Calu3 (cell line): ENCODE measurements around the gene GIMAP8. TPM values are rescaled to one million over a fixed set of nuclear protein-coding genes. Genes with fewer than 3 reads are reported as not detected.

Source experiments
- BruUV-seq: library from RNA; stranded (reverse); fragments of 400-500 nt; replicated peaks from 2 replicates; lab custom pipeline; 2021; lab: Mats Ljungman, UMichigan
- CTCF ChIA-PET: fragments of 300-600 bp; sonication (Branson Sonifier 250); formaldehyde crosslinking; loops from one replicate; lab custom pipeline; 2022; ENCODE audit warnings: antibody characterized with exemption; lab: Charles Lee
- DNase-seq: peaks from one replicate; pipeline ENCODE4 v3.0.0; 2022
- H3K27ac Mint-ChIP-seq: one replicate; pipeline ENCODE4 v1.8.0; 2022; ENCODE audit warnings: mixed read lengths; ENCODE audit not compliant: unreplicated experiment
- H3K27me3 Mint-ChIP-seq: one replicate; pipeline ENCODE4 v1.8.0; 2022; ENCODE audit warnings: mixed read lengths; ENCODE audit not compliant: unreplicated experiment
- H3K36me3 Mint-ChIP-seq: one replicate; pipeline ENCODE4 v1.8.0; 2022; ENCODE audit warnings: mild to moderate bottlenecking, moderate library complexity, mixed read lengths; ENCODE audit not compliant: insufficient read depth, unreplicated experiment
- H3K4me1 Mint-ChIP-seq: one replicate; pipeline ENCODE4 v1.8.0; 2022; ENCODE audit warnings: mild to moderate bottlenecking, low read depth, mixed read lengths; ENCODE audit not compliant: unreplicated experiment
- H3K4me3 Mint-ChIP-seq: one replicate; pipeline ENCODE4 v1.8.0; 2022; ENCODE audit warnings: mild to moderate bottlenecking, low read depth, moderate library complexity, mixed read lengths; ENCODE audit not compliant: unreplicated experiment
- H3K9me3 Mint-ChIP-seq: one replicate; pipeline ENCODE4 v1.8.0; 2022; ENCODE audit warnings: low read depth, mixed read lengths; ENCODE audit not compliant: unreplicated experiment
- intact Hi-C: fragments of 100-400 bp; cut with micrococcal nuclease; formaldehyde crosslinking; loops from one replicate; pipeline ENCODE4 v1.10.0; 2022; ENCODE audit not compliant: unreplicated experiment
- total RNA-seq: library from RNA; stranded (reverse); gene quantifications from 2 replicates; pipeline ENCODE4 v1.2.3, GENCODE V29; 2022
- TF ChIP-seq, protein P1 (sequence below): fragments of 200-600 bp; IDR thresholded peaks from one replicate; pipeline ENCODE4 v1.8.0; 2022; ENCODE audit warnings: antibody characterized with exemption; ENCODE audit not compliant: unreplicated experiment

GIMAP8 gene
- total RNA-seq, 1 experiment from 2014 or later, result not detected

DNA sequence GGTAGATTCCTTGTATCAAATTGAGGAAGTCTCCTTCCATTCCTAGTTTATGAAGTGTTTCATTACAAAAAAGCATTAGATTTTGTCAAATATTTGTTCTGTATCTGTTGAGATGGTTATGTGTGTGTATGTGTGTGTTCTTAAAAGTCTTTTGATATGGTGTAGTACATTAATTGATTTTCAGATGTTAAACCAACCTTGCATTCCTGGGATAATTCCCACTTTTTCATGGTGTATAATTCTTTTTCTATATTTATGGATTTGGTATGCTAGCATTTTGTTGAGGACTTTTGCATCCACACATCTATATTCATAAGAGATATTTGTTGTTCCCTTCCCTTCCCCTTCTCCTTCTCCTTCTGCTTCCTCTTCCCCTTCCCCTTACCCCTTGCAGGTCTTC is 8.9 kb upstream of the GIMAP8 start:
- Mint-ChIP-seq H3K4me1 (no peaks in the 10 kb centered on the region), H3K4me3 (no peak overlapping the region), H3K36me3 (peaks cover 4% of the 10 kb centered on the region), H3K27me3 (peaks cover 25% of the 10 kb centered on the region), H3K27ac (no peak overlapping the region), H3K9me3 (peaks cover 8% of the 10 kb centered on the region)
- no TSS peak for BruUV-seq
- intact Hi-C loops, result no loop called here
- CTCF ChIA-PET, result no interaction called here
- TF ChIP-seq, protein P1, sequence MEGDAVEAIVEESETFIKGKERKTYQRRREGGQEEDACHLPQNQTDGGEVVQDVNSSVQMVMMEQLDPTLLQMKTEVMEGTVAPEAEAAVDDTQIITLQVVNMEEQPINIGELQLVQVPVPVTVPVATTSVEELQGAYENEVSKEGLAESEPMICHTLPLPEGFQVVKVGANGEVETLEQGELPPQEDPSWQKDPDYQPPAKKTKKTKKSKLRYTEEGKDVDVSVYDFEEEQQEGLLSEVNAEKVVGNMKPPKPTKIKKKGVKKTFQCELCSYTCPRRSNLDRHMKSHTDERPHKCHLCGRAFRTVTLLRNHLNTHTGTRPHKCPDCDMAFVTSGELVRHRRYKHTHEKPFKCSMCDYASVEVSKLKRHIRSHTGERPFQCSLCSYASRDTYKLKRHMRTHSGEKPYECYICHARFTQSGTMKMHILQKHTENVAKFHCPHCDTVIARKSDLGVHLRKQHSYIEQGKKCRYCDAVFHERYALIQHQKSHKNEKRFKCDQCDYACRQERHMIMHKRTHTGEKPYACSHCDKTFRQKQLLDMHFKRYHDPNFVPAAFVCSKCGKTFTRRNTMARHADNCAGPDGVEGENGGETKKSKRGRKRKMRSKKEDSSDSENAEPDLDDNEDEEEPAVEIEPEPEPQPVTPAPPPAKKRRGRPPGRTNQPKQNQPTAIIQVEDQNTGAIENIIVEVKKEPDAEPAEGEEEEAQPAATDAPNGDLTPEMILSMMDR, result no peak
- DNase-seq, result no peak

DNA sequence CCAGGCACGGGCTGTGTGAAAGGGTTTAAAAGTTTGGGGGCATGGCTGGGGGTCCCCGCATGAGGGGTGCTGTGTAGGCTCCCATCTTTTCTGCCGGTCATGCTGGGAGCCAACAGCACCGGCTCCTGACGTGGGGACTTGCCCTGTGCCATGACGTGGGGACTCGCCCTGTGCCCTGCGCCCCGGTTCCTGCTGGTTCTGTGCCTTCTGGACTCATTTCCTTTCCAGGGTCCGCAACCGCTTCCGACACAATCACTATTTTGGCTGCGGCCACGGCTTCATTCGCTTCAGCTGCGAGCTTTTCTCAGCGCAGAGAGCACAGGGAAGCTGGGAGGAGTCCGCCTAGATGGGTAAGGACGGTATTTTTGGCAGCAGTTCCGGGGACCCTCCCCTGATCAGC is 7.6 kb upstream of the GIMAP8 start:
- Mint-ChIP-seq H3K9me3 (peaks cover 8% of the 10 kb centered on the region), H3K4me3 (no peak overlapping the region), H3K4me1 (no peaks in the 10 kb centered on the region), H3K36me3 (peaks cover 4% of the 10 kb centered on the region), H3K27ac (no peak overlapping the region), H3K27me3 (peaks cover 25% of the 10 kb centered on the region)
- CTCF ChIA-PET, result no interaction called here
- no TSS peak for BruUV-seq
- intact Hi-C loops, result no loop called here
- no peak for DNase-seq
- TF ChIP-seq, protein P1, result no peak

DNA sequence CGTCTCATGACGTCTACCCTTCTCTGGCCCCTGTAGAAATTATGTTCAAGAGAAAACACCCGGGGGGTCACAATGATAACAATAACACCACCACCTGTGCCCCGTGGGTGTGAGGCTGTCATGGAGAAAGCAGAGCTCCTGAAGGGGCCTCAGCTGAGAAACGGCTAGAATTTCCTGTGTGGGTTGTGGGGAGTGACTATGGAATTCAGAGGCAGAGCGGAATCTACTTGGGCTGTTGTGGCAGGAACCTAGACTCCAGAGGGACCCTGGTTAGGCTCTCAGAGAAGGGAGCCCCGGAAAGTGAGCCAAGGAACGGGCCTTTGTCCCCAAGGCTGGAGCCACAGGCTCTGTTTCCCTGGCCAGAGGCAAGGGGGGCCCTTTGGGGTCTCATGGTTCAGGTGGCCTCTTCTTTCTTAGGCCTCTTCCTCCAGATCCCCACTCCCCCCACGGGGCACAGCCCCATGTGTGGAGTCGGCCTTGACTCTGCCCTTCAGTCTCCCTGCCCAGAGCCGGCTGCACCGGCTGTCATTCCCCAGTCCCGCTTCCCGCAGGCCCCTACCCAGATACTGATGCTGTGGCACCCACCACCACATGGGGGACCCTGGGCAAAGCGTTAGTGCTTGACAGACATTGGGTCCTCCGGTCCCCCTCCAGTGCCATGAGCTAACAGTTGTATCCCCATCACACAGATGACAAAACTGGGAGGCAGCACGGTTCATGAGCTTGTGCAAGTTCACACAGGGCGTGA is 6.5 kb upstream of the GIMAP8 start:
- TF ChIP-seq, protein P1, result no peak
- H3K9me3 Mint-ChIP-seq, result peaks cover 8% of the 10 kb centered on the region
- H3K36me3 Mint-ChIP-seq, result peaks cover 4% of the 10 kb centered on the region
- CTCF ChIA-PET, result no interaction called here
- no peak overlapping the region for H3K4me3 Mint-ChIP-seq
- peaks cover 26% of the 10 kb centered on the region for H3K27me3 Mint-ChIP-seq
- no peak overlapping the region for H3K27ac Mint-ChIP-seq
- intact Hi-C loops, result no loop called here
- DNase-seq, result no peak
- no TSS peak for BruUV-seq
- H3K4me1 Mint-ChIP-seq, result peaks cover 8% of the 10 kb centered on the region

DNA sequence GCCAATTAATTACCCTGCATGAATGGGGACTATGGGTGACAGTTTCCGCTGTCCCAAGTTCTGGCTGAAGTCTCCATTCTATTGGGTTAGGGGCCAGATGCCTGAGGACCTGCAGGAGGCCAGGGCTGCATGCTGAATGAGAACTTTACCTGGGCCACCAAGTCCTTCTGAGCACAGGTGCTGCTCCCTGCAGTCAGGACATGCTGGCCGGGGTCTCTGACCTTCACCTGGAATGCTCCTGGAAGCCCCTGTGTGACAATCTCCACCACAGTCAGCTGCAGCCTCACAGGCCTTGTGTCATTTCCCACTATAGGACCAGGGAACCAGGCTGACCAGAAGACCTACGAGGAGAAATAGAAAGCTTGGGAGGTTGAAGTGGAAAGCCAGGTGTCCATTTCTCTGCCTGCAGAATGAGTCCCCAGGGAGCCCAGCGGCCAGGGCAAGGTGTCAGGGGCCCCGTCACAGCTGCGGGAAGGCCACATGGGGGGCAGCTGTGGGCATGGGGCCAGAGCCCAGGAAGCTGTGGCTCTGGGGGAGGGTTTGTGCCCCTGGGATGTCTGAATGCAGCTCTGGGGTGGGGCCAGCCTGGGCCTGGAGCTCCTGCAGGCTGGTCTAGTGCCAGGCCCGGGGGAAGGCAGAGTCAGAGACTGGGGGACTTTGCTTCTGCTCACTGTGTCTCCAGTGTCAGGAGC is 5.6 kb upstream of the GIMAP8 start:
- CTCF ChIA-PET, result interaction anchor here (0.8 kb wide), 1 partner anchor 56 kb away, joined by 3 read pairs; no protein-coding TSS in a partner anchor
- Mint-ChIP-seq H3K27me3 (peaks cover 26% of the 10 kb centered on the region), H3K4me3 (no peak overlapping the region), H3K27ac (no peak overlapping the region), H3K4me1 (peaks cover 8% of the 10 kb centered on the region), H3K36me3 (peaks cover 4% of the 10 kb centered on the region), H3K9me3 (peaks cover 8% of the 10 kb centered on the region)
- TF ChIP-seq, protein P1, result no peak
- no TSS peak for BruUV-seq
- intact Hi-C loops, result loop anchor here (5.0 kb wide), 1 partner anchor 432 kb away; no protein-coding TSS in a partner anchor
- no peak for DNase-seq
